Hematopoietic multipotent progenitor cell treated with erythropoietin and hydrocortisone succinate and interleukin-3 and kit ligand, for 17 days (in vitro differentiated cells): ENCODE measurements around the gene COL8A2.

Experiments used
- DNase-seq: peaks from one replicate; pipeline ENCODE4 v3.0.0-alpha.2; 2015; ENCODE audit warnings: low spot score

Gene COL8A2

DNA sequence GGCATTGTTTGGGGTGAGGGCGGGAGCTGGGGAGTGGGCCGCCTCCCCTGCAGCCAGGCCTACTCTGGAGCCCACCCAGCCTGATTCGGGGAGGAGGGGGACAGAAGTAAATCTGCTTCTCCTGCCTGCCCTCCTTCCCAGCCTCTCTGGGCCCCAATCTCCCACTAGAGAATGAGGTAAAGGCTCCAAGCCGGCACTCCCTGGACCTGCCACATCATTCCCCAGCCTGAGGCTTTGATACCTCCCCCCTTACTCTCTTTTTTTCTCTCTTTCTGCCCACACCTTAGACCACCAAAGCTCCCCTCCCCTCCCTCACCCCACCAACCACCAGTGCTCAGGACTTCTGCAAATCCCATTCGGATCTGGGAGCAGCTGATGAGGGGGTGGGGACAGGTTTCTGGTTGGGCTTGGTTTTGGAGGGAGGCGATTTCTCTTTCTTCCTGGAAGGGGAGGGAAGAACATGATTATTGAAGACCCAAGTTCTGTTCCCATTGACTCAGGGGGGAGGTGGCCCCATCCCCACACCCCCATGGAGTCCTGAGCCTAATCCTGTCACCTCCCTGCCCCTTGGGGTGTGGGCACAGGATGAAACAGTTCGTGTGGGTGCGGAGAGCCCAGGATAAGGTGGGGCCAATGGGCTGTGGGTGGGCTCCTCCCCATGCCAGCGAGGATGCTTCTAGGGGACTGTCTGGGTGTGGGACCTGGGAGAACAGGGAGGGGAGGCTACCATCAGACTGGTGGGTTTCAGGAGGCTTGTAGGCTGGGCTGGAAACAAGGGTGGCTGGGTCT, 32.3 kb upstream of the COL8A2 start:
- DNase-seq, result no peak

DNA sequence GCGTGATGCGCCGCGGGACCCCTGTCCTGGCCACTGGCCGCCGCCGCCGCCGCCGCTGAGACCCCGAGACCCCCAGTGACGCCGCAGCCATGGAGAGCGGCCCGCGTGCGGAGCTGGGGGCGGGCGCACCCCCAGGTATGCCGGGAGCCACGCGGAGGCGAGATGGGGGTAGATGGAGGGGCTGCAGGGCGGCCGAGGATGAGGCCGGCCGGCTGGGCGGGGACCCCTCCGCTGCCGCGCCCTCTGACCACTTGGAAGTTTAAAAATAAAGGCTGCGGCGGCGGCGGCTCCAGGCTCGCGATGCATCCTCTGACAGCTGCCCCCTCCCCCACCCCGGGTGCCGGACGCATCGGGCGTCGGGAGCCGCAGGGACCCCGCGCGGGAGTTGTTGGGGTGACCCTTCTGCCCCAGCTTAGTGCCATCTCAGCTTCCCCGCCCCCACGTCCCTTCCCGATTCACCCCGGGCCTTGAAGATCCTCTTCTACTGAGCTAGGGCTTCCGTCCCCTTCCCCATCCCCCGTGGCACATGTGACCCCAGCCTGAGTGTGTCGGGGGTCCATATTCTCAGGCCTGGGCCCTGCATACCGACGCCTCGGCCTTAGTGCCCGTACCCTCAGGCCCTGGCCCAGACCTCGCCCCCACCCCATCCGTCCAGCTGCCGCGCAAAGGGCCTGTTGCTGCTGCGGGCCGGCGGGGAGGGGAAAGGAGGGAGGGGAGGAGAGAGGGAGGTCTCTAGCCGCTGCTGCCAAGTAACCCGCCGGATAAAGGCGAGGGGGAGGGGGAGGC, 31.5 kb upstream of the COL8A2 start:
- peak; percentile 18 for DNase-seq

DNA sequence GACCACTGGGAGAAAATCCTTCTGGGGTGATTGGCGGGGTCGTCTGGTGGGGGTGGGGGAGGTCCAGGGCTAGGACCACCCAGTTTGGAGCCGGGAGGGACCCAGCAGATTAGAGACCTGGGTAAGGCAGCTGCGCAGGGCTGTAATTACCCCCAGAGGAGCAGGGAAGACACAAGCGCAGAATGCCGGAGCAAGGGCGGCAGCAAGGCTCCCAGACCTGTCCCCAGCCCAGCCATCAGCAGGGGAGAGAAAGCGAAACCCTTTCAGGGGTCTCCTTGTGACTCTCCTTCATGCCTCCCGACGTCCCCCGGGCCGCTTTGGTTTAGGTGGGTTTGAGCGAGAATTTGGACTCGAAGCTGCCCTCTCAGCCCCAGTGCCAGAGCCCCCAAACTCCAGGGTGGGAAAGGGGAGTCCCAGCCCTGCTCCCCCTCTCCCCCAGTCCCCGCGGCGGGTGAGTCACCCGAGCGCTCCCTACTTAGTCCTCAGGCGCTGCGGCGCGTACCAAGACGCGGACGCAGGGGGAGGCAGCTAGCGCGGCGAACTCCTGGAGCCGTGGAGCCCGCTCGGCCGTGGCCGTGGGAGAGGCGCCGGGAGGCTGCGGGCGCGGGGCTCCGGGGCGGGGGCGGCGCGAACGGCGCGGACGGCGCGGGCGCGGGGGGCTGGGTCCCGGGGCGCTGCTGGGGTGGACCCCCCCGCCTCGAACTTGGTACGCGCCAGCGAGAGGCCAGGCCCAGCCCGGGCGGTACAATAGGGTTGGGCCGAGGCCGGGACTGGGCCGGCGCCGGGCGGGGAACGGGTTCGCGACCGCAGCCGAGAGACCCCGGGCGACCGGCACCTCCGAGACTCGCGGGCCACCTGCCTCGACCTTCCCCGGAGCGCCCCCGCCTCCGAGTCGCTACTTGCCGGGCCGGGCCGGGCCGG, 30.6 kb upstream of the COL8A2 start, which contains the start of gene MAP7D1:
TSS of gene MAP7D1 (plus strand) at position 753 of the 921 bp plus-strand sequence. CDS start 258 bp downstream, outside the sequence.
- peak; percentile 93 for DNase-seq

DNA sequence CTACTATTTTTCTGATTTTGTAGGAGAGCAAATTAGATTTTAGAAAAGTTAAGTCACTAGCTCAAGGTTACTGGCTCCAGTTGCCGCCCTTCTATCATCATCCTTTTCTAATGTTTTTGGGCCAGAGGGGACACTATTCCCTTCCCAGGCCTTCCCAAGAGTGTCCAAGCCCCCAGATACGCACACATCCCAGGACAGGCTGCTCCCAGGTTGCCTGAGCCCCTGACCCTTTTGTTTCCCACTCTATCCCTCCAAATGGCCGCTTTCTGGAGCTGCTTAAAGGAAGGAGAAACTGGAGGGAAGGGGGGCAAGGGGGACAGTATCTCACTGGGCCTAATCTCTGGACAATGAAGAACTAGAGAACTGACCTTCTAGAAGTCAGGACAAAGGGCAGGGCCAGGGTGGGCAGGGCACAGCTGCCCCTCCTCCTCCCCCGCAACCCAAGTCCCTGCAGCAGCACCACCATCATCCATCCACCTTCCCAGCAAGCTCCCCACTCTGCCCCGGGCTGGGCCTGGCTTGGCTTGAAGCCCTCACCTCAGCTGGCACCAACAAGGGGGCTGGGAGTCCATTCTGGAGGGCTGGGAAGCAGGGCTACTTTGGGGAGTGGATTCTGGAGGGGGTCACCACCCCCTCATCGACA, 29.9 kb upstream of the COL8A2 start:
- peak; percentile 21 for DNase-seq

DNA sequence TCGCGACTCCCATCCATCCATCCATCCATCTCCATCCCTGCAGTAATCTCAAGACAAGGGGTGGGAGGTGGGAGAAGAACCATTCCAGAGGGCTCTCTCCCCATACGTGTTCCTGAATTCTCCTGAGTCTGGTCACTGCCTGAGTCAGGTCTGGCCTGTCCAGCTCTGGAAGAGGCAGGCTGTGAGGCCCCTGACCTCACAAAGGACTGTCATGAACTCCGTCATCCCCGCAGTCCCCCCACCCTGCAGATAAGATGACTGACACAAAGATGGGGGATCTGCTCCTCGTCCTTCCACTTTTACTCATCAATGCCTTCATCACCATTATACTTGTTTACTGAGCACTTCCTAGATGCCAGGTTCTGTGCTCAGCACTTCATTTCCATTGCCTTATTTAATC, 29.3 kb upstream of the COL8A2 start:
- no peak for DNase-seq

DNA sequence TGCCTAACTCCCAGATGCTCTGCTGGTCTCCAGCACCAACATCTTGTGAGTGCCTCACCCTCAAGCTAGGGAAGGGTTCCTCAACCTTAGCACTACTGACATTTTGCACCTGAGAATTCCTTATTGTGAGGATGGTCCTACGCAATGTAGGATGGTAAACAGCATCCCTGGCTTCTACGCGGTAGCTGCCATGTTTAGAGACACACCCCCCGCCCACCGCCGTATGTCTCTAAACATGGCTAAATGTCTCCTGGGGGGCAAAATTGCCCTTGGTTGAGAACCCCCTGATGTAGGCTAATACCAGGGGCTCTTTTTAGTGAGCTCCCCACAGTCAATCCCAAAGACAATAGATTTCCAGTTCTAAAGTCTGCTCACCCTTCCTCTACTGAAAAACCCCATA, 28.5 kb upstream of the COL8A2 start:
- DNase-seq, result no peak

DNA sequence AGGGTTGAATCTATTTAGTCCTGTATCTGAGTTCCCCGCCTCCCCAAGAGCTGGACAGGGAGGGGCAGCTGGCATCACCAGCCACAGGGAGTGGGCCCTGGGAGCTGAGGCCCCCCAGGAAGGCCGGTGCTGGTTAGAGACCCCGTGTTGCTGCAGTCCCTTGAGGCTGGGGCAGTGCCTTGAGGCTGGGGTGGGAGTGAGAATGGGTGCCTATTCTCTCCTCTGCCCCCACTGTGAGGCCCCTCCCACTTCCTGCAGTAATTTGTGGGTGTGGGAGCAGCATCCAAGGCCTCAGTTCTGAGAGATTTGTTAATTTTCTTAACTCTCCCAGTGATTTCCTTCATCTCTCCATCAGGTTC, 26.8 kb upstream of the COL8A2 start:
- DNase-seq, result no peak

DNA sequence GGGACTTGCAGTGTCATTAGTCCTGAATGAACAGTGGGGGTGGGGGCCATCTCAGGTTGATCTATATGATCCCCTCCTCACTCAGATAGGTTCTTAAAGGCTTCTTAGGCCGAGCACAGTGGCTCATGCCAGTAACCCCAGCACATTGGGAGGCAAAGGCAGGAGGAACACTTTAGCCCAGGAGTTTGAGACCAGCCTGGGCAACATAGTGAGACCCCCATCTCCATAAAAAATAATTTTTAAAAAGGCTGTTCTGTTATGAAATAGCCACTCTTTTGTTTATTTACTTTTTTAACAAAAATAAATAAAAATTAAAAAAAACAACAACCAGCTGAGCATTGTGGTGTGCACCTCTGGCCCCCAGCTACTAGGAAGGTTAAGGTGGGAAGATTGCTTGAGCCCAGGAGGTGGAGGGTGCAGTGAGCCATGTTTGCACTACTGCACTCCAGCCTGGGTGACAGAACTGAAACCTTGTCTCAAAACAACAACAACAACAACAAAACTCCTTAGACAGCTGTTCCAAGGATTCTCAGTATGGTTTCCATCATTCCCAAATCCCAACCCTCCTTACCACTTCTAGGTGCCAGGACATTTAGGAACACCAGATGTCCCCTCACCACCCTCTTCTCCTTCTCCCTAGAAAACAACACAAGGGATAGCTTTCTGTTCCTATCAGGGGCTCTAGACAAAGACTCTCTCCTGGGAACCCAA, 26.3 kb upstream of the COL8A2 start:
- peak; percentile 48 for DNase-seq

DNA sequence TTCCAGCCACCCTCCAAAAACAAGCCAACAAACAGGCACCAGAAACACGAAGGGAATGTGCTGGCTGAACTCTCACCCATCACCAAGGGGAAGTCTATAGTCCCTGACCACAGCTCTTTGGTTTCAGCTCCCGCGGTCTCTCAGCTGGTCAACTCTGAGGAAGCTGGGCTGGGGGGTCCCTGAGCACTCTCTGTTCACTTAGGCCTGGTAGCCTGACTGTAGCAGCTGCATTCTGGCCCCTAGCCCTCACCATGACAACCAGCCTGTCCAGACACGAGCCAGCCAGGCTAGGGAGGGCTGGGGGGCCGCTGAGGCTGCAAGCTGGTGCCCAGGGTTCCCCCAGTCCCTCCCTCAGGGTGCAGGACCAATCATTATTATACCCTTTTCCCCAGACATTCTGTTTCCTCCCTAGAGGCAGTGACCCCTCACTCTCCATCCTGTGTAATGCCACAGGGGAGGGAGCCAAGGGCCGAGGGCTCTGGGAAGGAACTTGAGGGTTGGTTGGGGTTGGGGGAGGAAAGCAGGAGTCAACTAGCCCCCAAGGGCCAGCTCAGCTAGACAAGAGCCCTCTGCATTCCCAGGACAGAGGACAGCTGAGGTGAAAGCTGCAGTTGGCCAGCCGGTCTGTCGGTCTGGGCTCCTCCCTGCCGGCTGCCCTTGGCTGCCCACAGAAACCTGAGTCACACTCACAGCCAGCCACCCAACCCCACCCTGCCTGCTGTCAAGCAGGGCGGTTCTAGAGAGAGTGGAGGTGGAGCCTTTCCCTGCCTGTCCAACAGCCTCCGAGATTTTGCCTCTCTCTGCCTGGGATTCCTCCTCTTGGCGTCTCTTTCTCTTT, 25.5 kb upstream of the COL8A2 start:
- DNase-seq, result peak; percentile 94

DNA sequence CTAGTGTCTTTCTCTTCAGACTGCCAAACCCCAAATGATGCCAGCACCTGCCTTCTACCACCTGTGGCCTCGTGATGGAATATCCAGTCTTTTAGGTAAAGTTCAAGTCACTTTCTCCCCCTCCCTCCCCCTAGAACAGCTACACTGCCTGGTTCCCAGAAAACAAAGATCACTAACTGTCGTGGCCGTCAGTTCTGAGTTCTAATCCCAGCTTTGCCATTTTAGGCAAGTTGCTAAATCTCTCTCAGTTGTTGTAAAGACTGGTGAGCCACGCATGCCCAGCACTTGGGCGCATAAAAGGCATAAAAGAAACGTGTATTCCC, 24.9 kb upstream of the COL8A2 start:
- DNase-seq, result no peak

DNA sequence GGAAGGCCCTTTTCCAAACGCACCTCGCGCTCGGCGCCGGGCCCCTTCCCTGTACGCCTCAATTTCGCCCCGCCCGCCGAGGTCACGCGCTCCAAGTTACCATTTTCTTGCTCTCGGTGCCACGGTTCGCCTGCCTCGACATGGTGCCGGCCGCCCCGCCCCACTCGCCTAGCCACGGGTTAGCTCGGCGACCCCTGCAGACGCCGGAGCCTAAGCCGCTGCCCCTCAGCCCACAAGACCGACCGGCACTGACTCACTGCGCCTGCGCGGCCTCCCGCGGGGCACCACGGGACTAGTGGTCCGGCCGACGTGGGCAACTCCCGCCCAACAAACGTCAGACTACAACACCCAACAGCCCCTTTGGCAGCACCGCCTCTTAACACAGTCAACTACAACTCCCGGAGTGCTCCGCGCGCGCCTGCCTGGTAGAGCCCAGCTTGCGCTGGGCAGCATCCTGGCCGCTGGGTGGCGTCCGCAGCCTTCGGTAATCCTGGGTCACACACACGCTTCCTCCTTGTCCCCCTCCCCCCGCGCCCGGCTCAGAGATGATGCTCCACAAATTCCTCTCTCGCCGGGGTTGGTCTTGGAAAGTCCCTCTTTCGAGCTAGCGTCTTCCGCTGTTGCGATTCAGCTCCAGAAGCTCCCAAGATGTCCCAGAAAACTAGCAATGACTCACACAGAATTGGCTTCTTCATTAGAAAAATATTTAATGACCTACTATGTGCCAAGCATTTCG, 24.4 kb upstream of the COL8A2 start, which contains the start of gene TRAPPC3:
TSS of gene TRAPPC3 (minus strand) at position 250 of the 736 bp plus-strand sequence. CDS start at position 142, 108 bp downstream.
- peak; percentile 100 for DNase-seq

DNA sequence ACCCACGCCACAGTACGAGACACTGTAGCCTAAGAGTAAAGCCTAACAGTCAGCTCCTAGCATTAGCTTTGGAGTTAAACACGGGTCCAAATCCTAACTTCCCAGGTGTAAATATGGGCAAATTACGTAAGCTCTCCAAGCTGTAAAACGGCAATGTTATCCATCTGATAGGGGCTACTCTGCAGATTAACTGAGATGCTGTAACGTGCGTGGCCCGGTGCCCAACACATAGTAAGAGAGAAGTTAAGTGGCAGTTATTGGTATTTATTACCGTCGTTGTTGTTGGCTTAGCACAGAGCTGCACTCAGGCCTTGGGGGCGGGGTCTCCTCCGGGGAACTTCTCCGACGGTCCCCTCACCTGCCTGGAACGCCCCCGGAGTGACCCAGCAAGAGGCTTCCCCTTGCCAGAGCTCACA, 23.8 kb upstream of the COL8A2 start:
- no peak for DNase-seq

DNA sequence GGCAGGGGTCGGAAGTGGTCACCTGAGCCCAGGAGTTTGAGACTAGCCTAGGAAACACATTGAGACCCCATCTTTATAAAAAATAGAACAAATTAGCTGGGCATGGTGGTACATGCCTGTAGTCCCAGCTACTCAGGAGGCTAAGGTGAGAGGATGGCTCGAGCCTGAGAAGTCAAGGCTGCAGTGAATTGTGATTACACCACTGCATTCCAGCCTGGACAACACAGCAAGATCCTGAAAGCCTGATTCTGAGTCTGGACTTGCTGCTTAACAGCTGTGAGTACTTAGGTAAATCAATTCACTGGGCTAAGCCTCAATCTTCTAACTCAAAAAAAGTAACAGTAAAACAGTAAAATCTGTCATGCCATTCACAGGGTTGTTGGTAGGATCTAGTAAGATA, 19.4 kb upstream of the COL8A2 start:
- DNase-seq, result no peak

DNA sequence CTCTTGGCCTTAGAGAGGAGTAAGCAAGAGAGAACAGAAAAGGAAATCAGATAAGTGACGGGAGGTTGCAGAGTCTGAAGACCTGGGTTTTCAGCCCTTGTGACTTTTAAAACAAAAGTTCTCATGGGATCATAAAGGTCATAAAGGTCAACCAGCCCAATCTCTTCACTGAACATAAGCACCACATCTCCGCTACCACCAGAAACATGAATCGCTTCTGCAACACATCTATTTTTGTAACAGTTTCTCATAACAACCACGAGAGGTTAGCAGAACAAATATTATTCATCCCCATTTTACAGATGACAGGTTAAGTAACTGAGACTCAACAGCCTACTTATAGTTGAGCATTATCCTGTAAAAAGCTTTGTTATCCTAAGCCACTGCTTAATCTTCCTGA, 18.4 kb upstream of the COL8A2 start:
- DNase-seq, result no peak

DNA sequence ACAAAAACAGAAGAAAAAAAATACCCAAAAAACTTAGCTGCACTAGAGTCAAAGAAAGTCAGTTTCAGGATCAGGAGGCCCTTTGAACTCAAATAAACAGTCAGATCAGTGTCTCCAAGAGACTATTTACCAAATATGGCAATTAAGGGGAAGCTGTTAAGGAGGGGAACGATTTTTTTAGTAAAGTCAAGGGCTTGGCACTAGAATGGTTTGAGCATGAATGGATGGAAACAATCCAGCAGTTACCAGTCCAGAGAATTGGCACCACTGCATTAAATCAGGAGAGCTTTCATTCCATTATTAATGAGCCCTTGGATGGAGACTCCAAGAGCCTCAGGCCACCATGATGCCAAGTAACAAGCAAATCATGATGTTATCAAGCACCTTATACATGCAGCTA, 17.1 kb upstream of the COL8A2 start:
- DNase-seq, result no peak

DNA sequence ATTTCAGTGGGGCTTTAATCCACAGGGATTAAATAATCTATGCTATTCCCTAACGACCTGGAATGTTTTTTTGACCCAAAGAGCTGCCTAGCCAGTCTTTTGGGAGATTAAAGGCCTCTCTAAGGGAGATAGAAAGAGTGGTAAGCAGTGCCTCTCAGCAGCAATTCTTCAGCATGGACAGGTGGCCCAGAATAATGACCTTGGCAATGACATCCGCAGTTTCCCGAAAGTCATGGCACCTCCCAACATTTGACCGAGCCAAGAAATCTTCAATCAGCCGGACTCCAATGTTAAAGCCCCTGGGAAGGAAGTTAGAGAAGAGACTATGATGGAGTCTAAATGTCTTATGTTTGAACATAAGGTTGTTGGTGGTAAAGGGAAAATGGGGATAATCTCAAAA, 14.5 kb upstream of the COL8A2 start:
- DNase-seq, result no peak

DNA sequence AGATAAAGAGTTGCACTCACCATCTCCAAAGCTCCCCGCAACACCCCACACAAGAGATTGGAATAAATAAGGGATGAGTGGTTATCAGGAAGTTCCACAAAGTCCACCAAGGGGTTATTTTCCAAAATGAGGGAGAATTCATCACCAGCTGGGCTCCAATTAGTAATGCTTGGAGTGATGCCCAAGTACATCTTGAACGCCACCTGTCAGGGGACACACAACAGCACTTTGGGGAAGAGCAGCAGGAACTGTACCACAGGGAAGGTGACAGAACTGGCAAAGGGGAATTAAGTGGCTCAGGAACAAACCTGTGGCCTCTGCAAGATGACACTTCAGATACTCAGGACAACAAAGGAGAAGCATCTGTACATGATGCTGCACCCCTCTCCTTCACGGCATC, 12.8 kb upstream of the COL8A2 start:
- no peak for DNase-seq

DNA sequence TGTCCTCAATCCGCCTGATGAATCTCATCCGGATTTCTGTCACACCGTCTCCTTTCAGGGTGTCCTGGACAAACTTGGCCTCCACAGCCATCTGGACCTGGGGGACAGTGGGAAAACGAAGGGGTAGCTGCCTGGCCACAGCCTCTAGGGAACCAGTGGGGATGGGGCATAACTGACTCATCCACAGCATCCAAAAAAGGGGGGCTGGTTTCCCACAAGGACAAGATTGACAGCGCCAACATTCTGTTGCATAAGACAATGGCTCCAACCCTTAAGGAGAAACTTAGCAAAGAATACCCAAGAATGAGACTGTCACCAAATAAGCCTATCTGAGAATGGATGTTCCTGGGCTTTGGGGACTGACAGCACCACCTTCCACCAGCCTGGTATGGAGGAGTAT, 12.2 kb upstream of the COL8A2 start:
- DNase-seq, result no peak

DNA sequence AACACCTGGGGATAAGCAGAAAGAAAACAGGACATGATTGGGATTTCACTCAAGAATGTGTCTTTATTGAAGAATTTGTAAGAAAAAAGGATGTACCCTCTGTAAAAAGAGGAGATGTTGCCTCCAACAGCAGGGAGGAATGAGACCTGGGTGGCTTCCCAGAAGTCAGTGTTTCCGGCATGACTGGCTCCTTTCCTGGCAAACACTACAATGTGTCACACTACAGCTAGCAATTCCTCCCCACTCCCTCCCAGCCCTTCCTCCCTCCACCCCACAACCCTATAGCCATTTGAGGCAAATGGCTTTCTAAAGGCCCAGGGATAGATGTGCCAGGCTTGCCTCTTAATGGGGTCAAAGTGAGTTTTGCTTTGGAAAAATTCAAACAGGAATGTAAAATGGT, 11.5 kb upstream of the COL8A2 start:
- no peak for DNase-seq

DNA sequence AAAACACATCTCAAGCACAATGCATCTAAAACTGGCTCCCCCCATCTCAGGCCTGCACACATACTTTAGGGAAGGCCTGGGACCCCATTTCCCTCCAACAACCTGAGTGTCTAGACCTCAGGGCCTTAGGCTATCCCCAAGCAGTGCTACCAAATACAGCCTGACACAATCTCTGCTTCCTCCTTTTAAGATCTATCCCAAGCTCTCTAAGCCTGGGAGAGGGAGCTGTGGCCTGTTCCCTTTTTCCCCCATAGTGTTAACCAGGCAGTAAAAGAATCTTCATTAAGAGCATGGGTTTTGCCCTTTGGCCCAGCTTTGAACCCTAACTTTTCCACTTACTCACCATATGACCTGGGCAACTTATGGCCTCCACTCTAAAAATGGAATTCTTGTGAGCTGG, 10.8 kb upstream of the COL8A2 start:
- no peak for DNase-seq
